Measurements from ENCODE around the gene RNF19B. TPM values are rescaled to one million over a fixed set of nuclear protein-coding genes. Genes with fewer than 3 reads are reported as not detected.

Gene RNF19B
- total RNA-seq, 1 donor from 2014 or later = 18.8 TPM

GRCh38 chr1:32931760-32932159, 32.8 kb downstream of the RNF19B start:
- Mint-ChIP-seq H3K4me1 (ENCODE audit: unreplicated experiment) (peaks cover 8% of the 10 kb centered on the region), H3K4me3 (ENCODE audit: unreplicated experiment) (no peak overlapping the region), H3K27ac (ENCODE audit: unreplicated experiment) (no peak overlapping the region), H3K9me3 (ENCODE audit: unreplicated experiment) (no peaks in the 10 kb centered on the region), H3K27me3 (ENCODE audit: unreplicated experiment) (peaks cover 1% of the 10 kb centered on the region), H3K36me3 (ENCODE audit: low read depth, unreplicated experiment) (peaks cover 1% of the 10 kb centered on the region)
- no peak for TF ChIP-seq CTCF (IDR thresholded peaks at IDR 0.05; ENCODE audit: unreplicated experiment)
- no peak for DNase-seq (ENCODE audit: low spot score)

GRCh38 chr1:32929366-32929765, 35.2 kb downstream of the RNF19B start:
- peaks cover 24% of the 10 kb centered on the region for H3K4me1 Mint-ChIP-seq (ENCODE audit: unreplicated experiment)
- no peaks in the 10 kb centered on the region for H3K9me3 Mint-ChIP-seq (ENCODE audit: unreplicated experiment)
- DNase-seq (ENCODE audit: low spot score) = no peak

DNA sequence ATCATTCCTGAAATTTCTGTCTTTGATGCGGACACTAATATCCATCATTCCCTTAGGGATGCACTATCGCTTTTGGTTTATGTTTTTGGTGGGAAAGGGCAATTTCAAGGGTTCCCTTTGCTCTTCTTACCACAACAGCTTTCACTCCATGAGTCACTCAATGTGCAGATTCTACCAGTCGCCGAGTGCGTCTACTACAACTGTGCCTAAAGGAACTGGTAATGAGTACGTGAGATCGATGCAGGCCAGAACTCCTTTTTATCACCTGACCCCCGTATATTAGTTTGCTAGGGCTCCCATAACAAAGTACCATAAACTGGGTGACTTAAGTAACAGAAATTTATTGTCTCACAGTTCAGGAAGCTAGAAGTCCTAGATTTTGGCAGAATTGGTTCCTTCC, 35.9 kb downstream of the RNF19B start:
- peaks cover 19% of the 10 kb centered on the region for H3K4me1 Mint-ChIP-seq (ENCODE audit: unreplicated experiment)
- H3K9me3 Mint-ChIP-seq (ENCODE audit: unreplicated experiment) = no peaks in the 10 kb centered on the region
- no peak overlapping the region for H3K27ac Mint-ChIP-seq (ENCODE audit: unreplicated experiment)
- no peak overlapping the region for H3K4me3 Mint-ChIP-seq (ENCODE audit: unreplicated experiment)
- no peak for TF ChIP-seq CTCF (IDR thresholded peaks at IDR 0.05; ENCODE audit: unreplicated experiment)
- no peak for DNase-seq (ENCODE audit: low spot score)
- H3K27me3 Mint-ChIP-seq (ENCODE audit: unreplicated experiment) = peaks cover 16% of the 10 kb centered on the region
- no peaks in the 10 kb centered on the region for H3K36me3 Mint-ChIP-seq (ENCODE audit: low read depth, unreplicated experiment)

More at GRCh38 chr1:32929366-32929765, 35.2 kb downstream of the RNF19B start:
- Mint-ChIP-seq H3K36me3 (ENCODE audit: low read depth, unreplicated experiment) (no peaks in the 10 kb centered on the region), H3K4me3 (ENCODE audit: unreplicated experiment) (no peak overlapping the region), H3K27ac (ENCODE audit: unreplicated experiment) (no peak overlapping the region), H3K27me3 (ENCODE audit: unreplicated experiment) (peaks cover 16% of the 10 kb centered on the region)
- no peak for TF ChIP-seq CTCF (IDR thresholded peaks at IDR 0.05; ENCODE audit: unreplicated experiment)

DNA sequence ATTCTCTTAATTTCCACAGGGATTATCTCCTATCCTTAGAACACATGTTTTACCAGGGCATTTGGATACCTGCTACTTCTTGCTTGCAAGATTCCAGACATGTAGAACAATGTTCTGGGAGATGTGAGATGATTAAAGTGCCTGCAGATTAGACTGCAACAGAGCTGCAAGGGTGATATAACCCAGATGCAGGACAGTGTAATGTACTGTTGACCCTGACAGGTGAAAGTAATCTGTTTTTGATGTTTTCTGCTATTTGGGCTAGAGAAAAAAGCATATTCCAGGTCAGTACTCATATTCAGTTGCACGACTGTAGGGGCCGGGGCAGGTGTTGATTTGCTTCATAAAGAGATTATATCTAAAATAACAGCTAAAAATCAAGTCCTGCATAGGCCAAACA, 36.3 kb downstream of the RNF19B start:
- H3K27me3 Mint-ChIP-seq (ENCODE audit: unreplicated experiment) = peaks cover 16% of the 10 kb centered on the region
- H3K9me3 Mint-ChIP-seq (ENCODE audit: unreplicated experiment) = no peaks in the 10 kb centered on the region
- no peak overlapping the region for H3K27ac Mint-ChIP-seq (ENCODE audit: unreplicated experiment)
- DNase-seq (ENCODE audit: low spot score) = no peak
- TF ChIP-seq CTCF (IDR thresholded peaks at IDR 0.05; ENCODE audit: unreplicated experiment) = no peak
- peaks cover 16% of the 10 kb centered on the region for H3K4me1 Mint-ChIP-seq (ENCODE audit: unreplicated experiment)
- H3K36me3 Mint-ChIP-seq (ENCODE audit: low read depth, unreplicated experiment) = no peaks in the 10 kb centered on the region
- H3K4me3 Mint-ChIP-seq (ENCODE audit: unreplicated experiment) = no peak overlapping the region

DNA sequence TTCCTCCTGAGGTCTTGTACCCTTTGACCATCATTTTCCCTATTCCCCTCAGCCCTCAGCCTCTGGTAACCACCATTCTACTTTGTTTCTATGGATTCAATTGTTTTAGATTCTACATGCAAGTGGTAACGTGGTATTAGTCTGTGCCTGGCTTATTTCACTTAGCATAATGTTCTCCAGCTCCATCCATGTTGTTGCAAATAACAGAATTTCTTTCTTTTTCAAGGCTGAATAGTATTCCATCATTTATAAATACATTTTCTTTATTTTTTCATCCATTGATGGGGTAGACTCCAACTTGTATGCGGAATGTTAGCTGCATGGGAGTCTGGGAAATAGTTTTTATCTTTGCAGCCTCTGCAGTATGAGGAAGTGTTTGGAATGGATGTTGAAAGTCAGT, 37.2 kb downstream of the RNF19B start:
- H3K36me3 Mint-ChIP-seq (ENCODE audit: low read depth, unreplicated experiment) = no peaks in the 10 kb centered on the region
- H3K4me1 Mint-ChIP-seq (ENCODE audit: unreplicated experiment) = peaks cover 16% of the 10 kb centered on the region
- peaks cover 14% of the 10 kb centered on the region for H3K27me3 Mint-ChIP-seq (ENCODE audit: unreplicated experiment)
- no peak overlapping the region for H3K27ac Mint-ChIP-seq (ENCODE audit: unreplicated experiment)
- no peak overlapping the region for H3K4me3 Mint-ChIP-seq (ENCODE audit: unreplicated experiment)
- DNase-seq (ENCODE audit: low spot score) = no peak
- TF ChIP-seq CTCF (IDR thresholded peaks at IDR 0.05; ENCODE audit: unreplicated experiment) = no peak
- H3K9me3 Mint-ChIP-seq (ENCODE audit: unreplicated experiment) = no peaks in the 10 kb centered on the region

All from endothelial cell (in vitro differentiated cells).